Psoas muscle (tissue), 8 donors: ENCODE data around the gene SMARCAL1. TPM values are rescaled to one million over a fixed set of nuclear protein-coding genes. Genes with fewer than 3 reads are reported as not detected.
A peak's percentile ranks its signal among the peaks of the same experiment; 100 is the strongest.

Experiments used
- ATAC-seq, 4 donors: fragments of 200-7000 bp; cut with Tn5 transposase; one replicate each; pipeline ENCODE4 v1.9.1; 2020; ENCODE audit warnings: moderate library complexity in 3 of 4, mild to moderate bottlenecking in 2 of 4
- DNase-seq, 2 donors: peaks; one replicate each; pipeline ENCODE4 v3.0.0-alpha.2; 2020
- H3K27ac ChIP-seq: fragments of 200-600 bp; one replicate; pipeline ENCODE4 v1.8.0; 2022
- H3K27me3 ChIP-seq, 3 donors: fragments of 200-600 bp in 1 of 3; one replicate each; pipeline versions ENCODE4 v1.6.1 to v1.8.0; 2013 to 2022; ENCODE audit warnings: low read length in 2 of 3, mild to moderate bottlenecking in 2 of 3, moderate library complexity in 1 of 3; ENCODE audit not compliant: insufficient read depth in 3 of 3
- H3K36me3 ChIP-seq, 2 donors: fragments of 200-600 bp in 1 of 2; one replicate each; pipeline versions ENCODE4 v1.6.1 to v1.8.0; 2013 to 2022; ENCODE audit warnings: low read depth in 1 of 2, mild to moderate bottlenecking in 1 of 2, moderate library complexity in 1 of 2; ENCODE audit not compliant: insufficient read depth in 1 of 2
- H3K4me1 ChIP-seq: fragments of 200-600 bp; one replicate; pipeline ENCODE4 v1.8.0; 2022
- H3K4me3 ChIP-seq: fragments of 200-600 bp; one replicate; pipeline ENCODE4 v1.8.0; 2022; ENCODE audit warnings: mild to moderate bottlenecking
- H3K9me3 ChIP-seq: fragments of 200-600 bp; one replicate; pipeline ENCODE4 v1.8.0; 2022
- whole genome bisulfite sequencing, 3 donors: extraction: QIAGEN DNeasy Blood & Tissue Kit; methylation state at CpG; one replicate each; pipeline versions ENCODE4 v1.1.6 to v1.1.7; 2013; 5-methylcytosine and 5-hydroxymethylcytosine counted together
- intact Hi-C, 2 donors: fragments of 100-400 bp; cut with DNase I; formaldehyde crosslinking; loops; one replicate each; pipeline versions ENCODE4 v1.11.0 to v1.14.2; 2022
- polyA plus RNA-seq, 3 donors: library from polyadenylated mRNA; stranded (reverse); fragments of 200-250 nt; gene quantifications; one replicate each; pipeline ENCODE4 v1.2.3, GENCODE V29; 2013
- total RNA-seq, 4 donors: library from RNA; stranded (reverse); fragmentation: NEBNext Ultra II Directional in 2 of 4; extraction: Animal tissue kit (Norgen Biotek cat#: 25700) in 2 of 4; gene quantifications; one replicate each; pipeline versions ENCODE4 v1.2.1 to v1.2.4, GENCODE V29; 2021 to 2023
- TF ChIP-seq, protein P1 (sequence below): fragments of 200-600 bp; IDR thresholded peaks from one replicate; pipeline ENCODE4 v1.8.0; 2022; ENCODE audit warnings: antibody characterized with exemption
- donor health status: healthy with polysubstance abuse.
- donor health status: DM: no; HTN: no; CAD: no; lungs with moderate emphysema.
- donor health status: Bipolar disorder and iron deficiency.
- donor health status: healthy.
- donor health status: DM: yes; HTN: yes; CAD: no.
- donor health status: DM: no; HTN: no; CAD: no.
- donor health status: DM: no; HTN: no; CAD: no.
- donor health status: DM: yes; HTN: yes; CAD: no.

SMARCAL1 gene
- total and polyA plus RNA-seq, 7 donors, result 7.9 to 18.3 (median 11.4) TPM

GRCh38 chr2:216500572-216500971 is 88.3 kb downstream of the SMARCAL1 start:
- TF ChIP-seq, protein P1, sequence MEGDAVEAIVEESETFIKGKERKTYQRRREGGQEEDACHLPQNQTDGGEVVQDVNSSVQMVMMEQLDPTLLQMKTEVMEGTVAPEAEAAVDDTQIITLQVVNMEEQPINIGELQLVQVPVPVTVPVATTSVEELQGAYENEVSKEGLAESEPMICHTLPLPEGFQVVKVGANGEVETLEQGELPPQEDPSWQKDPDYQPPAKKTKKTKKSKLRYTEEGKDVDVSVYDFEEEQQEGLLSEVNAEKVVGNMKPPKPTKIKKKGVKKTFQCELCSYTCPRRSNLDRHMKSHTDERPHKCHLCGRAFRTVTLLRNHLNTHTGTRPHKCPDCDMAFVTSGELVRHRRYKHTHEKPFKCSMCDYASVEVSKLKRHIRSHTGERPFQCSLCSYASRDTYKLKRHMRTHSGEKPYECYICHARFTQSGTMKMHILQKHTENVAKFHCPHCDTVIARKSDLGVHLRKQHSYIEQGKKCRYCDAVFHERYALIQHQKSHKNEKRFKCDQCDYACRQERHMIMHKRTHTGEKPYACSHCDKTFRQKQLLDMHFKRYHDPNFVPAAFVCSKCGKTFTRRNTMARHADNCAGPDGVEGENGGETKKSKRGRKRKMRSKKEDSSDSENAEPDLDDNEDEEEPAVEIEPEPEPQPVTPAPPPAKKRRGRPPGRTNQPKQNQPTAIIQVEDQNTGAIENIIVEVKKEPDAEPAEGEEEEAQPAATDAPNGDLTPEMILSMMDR, result no peak
- ATAC-seq (no peak), DNase-seq (no peak)
- Histone ChIP-seq H3K9me3 (no peaks in the 10 kb centered on the region), H3K4me3 (peak overlapping the region; percentile 94), H3K4me1 (peaks cover 28% of the 10 kb centered on the region), H3K36me3 (peaks cover 29 to 63% of the 10 kb centered on the region in 2 donors), H3K27me3 (no peaks in the 10 kb centered on the region), H3K27ac (peak overlapping the region; percentile 88)
- 95 to 97% (median 96%) methylated on average over 2 of the region's 2 CpGs for WGBS, 3 donors
- intact Hi-C loops, result no loop called here

- ATAC-seq (no peak), DNase-seq (no peak)
- no peak overlapping the region for H3K4me3 ChIP-seq
- peak overlapping the region; percentile 2 for H3K27ac ChIP-seq
- no peaks in the 10 kb centered on the region for H3K9me3 ChIP-seq
- TF ChIP-seq, protein P1, result no peak
- 85 to 88% (median 86%) methylated on average over 8 of the region's 8 CpGs for WGBS, 3 donors
- peaks cover 28% of the 10 kb centered on the region for H3K4me1 ChIP-seq
- intact Hi-C loops, result no loop called here
- H3K27me3 ChIP-seq, result no peaks in the 10 kb centered on the region
- peaks cover 29 to 68% of the 10 kb centered on the region in 2 donors for H3K36me3 ChIP-seq
Measured at GRCh38 chr2:216501854-216502253, 89.6 kb downstream of the SMARCAL1 start.

DNA sequence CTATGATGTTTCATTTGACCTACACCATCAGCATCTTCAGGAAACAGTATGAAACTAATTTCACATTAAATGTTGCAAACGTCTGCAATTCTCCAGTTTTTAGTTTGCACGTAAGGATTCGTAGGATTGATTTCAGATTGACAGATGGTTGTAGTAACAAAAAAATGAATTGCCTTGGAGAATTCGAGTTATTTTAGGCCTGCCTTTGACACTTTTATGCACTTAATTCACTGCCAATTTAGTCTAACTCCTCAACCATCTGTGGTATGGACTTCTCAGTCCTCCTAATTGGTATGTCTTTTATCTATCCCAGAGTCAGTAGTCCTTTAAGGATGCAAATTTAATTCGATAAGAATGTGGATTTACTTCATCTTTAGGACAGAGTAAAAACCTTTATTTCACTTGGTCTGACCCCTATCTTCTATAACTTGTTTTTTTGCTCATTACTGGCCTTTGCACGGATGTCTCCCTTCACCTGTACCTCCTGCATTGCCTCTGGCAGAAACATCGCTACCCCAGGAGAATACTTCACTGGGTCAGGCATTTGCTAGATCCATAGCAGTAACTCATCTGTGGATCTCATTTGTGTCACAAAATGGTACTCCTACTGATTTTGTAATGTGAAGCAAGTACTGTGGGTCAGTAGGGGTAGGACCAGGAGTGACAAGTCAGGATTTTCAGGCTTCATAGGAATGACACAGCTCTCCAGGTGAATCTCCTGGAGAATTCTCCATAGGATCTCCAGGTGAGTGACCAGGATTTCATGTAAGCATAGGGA is 90.3 kb downstream of the SMARCAL1 start:
- intact Hi-C loops, result no loop called here
- DNase-seq, result no peak

GRCh38 chr2:216503159-216503629 is 90.9 kb downstream of the SMARCAL1 start:
- ATAC-seq, result no peak
- TF ChIP-seq, protein P1, result no peak
- DNase-seq, result no peak
- Histone ChIP-seq H3K27me3 (no peaks in the 10 kb centered on the region), H3K9me3 (no peaks in the 10 kb centered on the region), H3K27ac (no peak overlapping the region), H3K36me3 (peaks cover 29 to 68% of the 10 kb centered on the region in 2 donors), H3K4me3 (no peak overlapping the region), H3K4me1 (peaks cover 28% of the 10 kb centered on the region)
- intact Hi-C loops, result no loop called here
- 88 to 89% (median 88%) methylated on average over 6 of the region's 6 CpGs for WGBS, 3 donors

More for the DNA sequence above, 90.3 kb downstream of the SMARCAL1 start:
- Histone ChIP-seq H3K27me3 (no peaks in the 10 kb centered on the region), H3K9me3 (no peaks in the 10 kb centered on the region), H3K27ac (no peak overlapping the region), H3K36me3 (peaks cover 29 to 68% of the 10 kb centered on the region in 2 donors), H3K4me1 (peaks cover 24% of the 10 kb centered on the region), H3K4me3 (no peak overlapping the region)
- 75 to 81% (median 75%) methylated on average over 7 of the region's 7 CpGs for WGBS, 3 donors
- TF ChIP-seq, protein P1, result no peak
- ATAC-seq, result no peak
